Astrocyte of the hippocampus (primary cell): ENCODE measurements around the gene RPTOR.
"Not testable (repeated sequence)": the region's sequence is repeated elsewhere in the genome, so short reads cannot be mapped to it uniquely, and the experiment has no call there.

Experiments used
- DNase-seq: peaks from one replicate; pipeline ENCODE4 v3.0.0; 2011; ENCODE audit warnings: low read depth, low spot score

RPTOR gene

GRCh38 chr17:80860101-80860671 is 315.5 kb downstream of the RPTOR start:
- DNase-seq = no peak

- no peak for DNase-seq
These were observed 316.2 kb downstream of the RPTOR start for GRCh38 chr17:80860703-80861417.

GRCh38 chr17:80861418-80861815 is 316.8 kb downstream of the RPTOR start:
- DNase-seq = no peak

- peak; percentile 50 for DNase-seq
These were observed 317.3 kb downstream of the RPTOR start for GRCh38 chr17:80861892-80862291.

- DNase-seq = no peak
These were observed 317.9 kb downstream of the RPTOR start for GRCh38 chr17:80862481-80862961.

- DNase-seq = no peak
These were observed 318.3 kb downstream of the RPTOR start for GRCh38 chr17:80862978-80863377.

- no peak for DNase-seq
These were observed 319.0 kb downstream of the RPTOR start for GRCh38 chr17:80863626-80864025.

GRCh38 chr17:80864751-80865150 is 320.1 kb downstream of the RPTOR start:
- DNase-seq = no peak

- DNase-seq = peak; percentile 80
These were observed 321.6 kb downstream of the RPTOR start for GRCh38 chr17:80866050-80866793.

- no peak for DNase-seq
These were observed 323.5 kb downstream of the RPTOR start for GRCh38 chr17:80868022-80868609.

GRCh38 chr17:80869481-80870145 is 325.0 kb downstream of the RPTOR start:
- DNase-seq = no peak

- no peak for DNase-seq
These were observed 325.8 kb downstream of the RPTOR start for GRCh38 chr17:80870401-80870800.

- no peak for DNase-seq
These were observed 326.7 kb downstream of the RPTOR start for GRCh38 chr17:80871341-80871740.

GRCh38 chr17:80872001-80872500 is 327.4 kb downstream of the RPTOR start:
- no peak for DNase-seq

GRCh38 chr17:80872501-80873306 is 328.1 kb downstream of the RPTOR start:
- no peak for DNase-seq

- peak; percentile 58 for DNase-seq
These were observed 328.8 kb downstream of the RPTOR start for GRCh38 chr17:80873307-80873951.

- DNase-seq = no peak
These were observed 330.3 kb downstream of the RPTOR start for GRCh38 chr17:80874866-80875445.

- DNase-seq = not testable (repeated sequence)
These were observed 330.9 kb downstream of the RPTOR start for GRCh38 chr17:80875480-80875995.

GRCh38 chr17:80876456-80876949 is 331.9 kb downstream of the RPTOR start:
- not testable (repeated sequence) for DNase-seq
